OCI-LY3 (cell line): ENCODE measurements around the gene RRP9.

ENCODE experiments used
- EZH2phosphoT487 ChIP-seq: fragments of 200-600 bp; shearing (Covaris generic); IDR thresholded peaks from 2 replicates; pipeline ENCODE4 v1.6.1; 2018; ENCODE audit warnings: antibody characterized with exemption, mixed run types, low read depth
- TF ChIP-seq, protein P1 (sequence below): fragments of 200-600, 300-600 bp; sonication (generic); IDR thresholded peaks from 2 replicates; pipeline ENCODE4 v1.5.1; 2014; ENCODE audit warnings: antibody characterized with exemption, low read length, low read depth

DNA sequence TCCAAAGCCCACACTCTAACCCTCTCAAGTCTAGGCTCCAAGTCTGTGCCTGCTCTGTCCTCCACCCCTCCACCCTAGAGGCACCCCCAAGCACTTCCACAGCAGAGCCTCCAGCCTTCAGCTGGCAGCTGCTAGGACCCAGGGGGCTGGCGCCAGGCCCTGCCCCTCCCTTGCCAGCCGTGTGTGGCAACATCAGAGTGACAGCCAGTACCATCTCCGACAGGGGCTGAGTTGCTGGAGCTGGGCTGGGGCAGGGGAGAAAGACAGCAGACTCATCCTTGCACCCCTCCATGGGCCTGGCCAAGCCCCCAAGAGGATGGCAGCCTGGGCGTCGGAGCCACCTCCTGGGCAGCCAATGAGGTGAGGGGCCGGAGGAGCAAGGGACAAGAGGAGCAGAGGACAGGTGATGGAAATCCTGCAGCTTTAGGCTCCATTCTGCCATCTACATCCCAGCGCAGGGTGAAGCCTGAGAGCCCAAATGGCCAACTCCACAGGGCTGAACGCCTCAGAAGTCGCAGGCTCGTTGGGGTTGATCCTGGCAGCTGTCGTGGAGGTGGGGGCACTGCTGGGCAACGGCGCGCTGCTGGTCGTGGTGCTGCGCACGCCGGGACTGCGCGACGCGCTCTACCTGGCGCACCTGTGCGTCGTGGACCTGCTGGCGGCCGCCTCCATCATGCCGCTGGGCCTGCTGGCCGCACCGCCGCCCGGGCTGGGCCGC lies 13.6 kb upstream of the RRP9 start, which contains the start of gene GPR62:
- TF ChIP-seq, protein P1, sequence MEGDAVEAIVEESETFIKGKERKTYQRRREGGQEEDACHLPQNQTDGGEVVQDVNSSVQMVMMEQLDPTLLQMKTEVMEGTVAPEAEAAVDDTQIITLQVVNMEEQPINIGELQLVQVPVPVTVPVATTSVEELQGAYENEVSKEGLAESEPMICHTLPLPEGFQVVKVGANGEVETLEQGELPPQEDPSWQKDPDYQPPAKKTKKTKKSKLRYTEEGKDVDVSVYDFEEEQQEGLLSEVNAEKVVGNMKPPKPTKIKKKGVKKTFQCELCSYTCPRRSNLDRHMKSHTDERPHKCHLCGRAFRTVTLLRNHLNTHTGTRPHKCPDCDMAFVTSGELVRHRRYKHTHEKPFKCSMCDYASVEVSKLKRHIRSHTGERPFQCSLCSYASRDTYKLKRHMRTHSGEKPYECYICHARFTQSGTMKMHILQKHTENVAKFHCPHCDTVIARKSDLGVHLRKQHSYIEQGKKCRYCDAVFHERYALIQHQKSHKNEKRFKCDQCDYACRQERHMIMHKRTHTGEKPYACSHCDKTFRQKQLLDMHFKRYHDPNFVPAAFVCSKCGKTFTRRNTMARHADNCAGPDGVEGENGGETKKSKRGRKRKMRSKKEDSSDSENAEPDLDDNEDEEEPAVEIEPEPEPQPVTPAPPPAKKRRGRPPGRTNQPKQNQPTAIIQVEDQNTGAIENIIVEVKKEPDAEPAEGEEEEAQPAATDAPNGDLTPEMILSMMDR: no peak
- no peak for TF ChIP-seq EZH2phosphoT487
